Measurements from ENCODE around the gene MTA1.

MTA1 gene

GRCh38 chr14:105465209-105466031 is 45.8 kb downstream of the MTA1 start:
- DNase-seq (ENCODE audit: low read depth) = no peak

- no peak for DNase-seq (ENCODE audit: low read depth)
Observed at GRCh38 chr14:105466531-105467248, 47.1 kb downstream of the MTA1 start.

GRCh38 chr14:105467249-105467941 is 47.8 kb downstream of the MTA1 start:
- no peak for DNase-seq (ENCODE audit: low read depth)

DNA sequence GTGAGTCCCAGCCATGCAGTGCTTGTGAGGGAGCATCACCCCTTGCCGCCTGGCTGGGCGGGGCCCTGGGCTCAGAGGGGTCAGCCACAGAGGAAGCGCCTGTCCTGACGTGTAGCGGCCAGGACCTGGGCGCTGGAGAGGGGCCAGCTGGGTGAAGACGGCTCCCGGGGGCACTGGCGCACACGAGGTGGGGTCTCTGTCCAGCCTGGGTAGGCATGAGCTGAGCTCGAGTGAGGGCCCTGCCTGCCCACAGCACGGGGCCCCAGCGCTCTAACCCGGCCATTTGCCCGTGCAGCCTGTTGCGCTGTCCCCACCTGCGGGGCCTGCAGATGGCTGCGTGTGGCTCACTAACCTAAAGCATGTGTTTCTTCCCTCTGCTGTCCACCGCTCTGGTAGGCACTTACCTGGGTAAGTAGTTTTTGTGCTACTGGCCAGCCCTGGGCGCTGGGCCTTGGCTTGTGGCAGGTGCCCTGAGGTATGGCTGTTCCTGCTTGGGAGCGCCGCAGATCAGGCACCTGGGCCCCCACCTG is 48.4 kb downstream of the MTA1 start:
- no peak for DNase-seq (ENCODE audit: low read depth)

GRCh38 chr14:105468621-105469241 is 49.1 kb downstream of the MTA1 start:
- no peak for DNase-seq (ENCODE audit: low read depth)

- no peak for DNase-seq (ENCODE audit: low read depth)
Observed at GRCh38 chr14:105469456-105470349, 50.1 kb downstream of the MTA1 start.

DNA sequence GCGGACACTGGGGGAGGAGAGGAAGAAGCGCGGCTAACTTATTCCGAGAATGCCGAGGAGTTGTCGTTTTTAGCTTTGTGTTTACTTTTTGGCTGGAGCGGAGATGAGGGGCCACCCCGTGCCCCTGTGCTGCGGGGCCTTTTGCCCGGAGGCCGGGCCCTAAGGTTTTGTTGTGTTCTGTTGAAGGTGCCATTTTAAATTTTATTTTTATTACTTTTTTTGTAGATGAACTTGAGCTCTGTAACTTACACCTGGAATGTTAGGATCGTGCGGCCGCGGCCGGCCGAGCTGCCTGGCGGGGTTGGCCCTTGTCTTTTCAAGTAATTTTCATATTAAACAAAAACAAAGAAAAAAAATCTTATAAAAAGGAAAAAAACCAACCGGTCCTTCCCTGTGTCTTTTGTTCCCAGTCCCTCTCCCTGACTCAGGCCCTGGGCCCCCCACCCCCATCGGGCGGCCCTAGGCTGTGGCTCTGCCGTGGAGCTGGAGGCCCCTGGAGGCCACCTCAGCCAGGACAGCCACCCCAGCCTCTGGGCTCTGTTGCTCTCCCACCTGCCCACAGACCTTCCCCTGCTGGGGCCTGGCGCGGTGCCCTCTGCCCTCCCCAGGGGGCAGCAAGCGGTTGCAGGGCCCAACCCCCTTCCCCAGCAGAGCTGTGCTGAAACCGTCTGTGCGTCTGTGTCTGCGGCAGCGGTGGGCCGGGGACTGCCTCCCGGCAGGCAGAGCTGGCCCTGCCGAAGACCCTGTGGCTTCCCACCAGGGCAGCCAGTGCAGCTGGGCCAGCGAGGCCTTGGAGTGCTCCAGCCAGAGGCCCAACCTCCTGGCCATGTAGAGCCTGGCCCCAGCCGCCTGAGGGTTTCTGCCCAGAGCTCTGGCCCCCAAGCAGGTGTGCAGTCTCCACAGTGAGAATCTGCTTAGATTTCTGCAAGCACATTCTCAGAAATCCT is 51.0 kb downstream of the MTA1 start:
- no peak for DNase-seq (ENCODE audit: low read depth)

DNA sequence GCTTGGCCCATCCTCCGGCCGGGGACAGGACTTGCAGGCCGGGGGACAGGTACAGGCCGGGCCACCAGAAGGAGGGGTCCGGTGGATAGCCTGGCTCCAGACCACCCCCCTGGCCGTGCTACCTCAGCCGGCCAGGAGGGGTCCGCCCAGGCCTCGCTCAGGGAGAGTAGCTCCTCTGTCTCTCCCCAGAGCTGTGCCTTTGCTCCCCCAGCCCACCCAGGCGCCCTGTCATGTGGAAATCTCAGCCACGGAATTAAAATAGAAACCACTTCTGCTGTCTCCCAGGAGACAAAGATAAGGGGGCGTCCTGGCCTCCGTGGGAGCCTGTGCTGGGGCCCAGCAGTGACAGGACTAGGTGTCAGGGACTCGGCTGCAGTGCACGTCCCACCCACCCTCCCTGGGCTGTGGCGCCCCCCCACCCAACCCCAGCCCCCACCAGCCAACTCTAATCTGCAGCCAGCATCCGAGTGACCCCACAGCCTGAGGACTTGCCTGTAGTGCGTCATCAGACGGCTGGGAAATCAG is 51.7 kb downstream of the MTA1 start:
- DNase-seq (ENCODE audit: low read depth) = no peak

DNA sequence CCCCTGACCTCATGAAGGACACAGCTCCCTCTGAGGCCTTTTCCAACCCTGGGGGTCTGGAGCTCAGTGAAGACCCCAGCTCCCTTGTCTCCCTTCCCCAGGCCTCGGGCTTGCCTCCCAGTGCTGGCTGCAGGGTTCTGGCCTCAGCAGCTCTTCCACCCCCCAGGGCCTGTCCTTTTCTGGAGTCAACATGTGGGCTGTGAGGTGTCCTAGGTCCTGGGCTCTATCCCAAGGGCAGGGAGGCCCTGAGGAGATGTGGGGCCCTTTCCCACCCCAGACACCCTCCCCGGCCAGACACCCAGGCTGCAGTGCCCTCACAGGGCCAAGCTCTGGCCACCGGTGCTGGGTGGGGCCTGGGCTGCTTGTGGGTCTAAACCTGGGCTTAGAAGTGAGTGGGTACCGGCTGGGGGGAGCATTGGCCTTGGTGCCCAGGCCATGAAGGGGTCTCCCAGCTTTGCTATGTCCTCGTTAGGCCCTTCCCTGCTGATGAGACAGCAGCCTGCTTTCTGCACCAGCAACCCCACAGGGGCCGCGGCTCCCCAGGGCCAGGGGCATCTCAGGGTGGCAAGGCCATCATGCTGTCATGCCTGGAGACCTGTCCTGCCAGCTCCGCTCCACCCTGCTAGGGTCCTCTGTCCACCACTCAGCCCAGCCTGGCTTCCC is 52.3 kb downstream of the MTA1 start:
- no peak for DNase-seq (ENCODE audit: low read depth)

DNA sequence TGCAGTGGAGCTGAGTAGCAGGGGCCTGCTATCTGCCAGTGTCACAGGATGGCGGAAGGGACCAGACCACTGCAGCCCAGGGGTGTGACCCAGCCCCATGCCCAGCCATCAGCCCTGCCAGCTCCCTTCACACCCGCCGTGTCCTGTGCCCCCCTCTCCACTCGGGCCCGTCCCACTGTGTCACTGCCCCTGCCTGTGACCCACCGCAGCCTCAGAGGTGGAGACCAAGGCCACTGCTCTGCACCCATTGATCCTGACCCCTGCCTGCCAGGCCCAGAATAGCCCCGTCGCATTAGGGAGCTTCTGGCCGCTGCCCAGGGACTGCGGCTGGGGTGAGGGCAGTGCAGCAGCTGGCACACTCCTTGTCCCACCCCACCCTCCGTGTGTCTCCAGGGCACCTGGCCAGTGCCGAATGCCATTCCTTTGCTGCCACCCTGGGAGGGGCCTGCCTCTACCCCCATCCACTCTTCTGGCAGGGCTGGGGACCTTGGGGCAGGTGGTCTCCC is 52.9 kb downstream of the MTA1 start:
- no peak for DNase-seq (ENCODE audit: low read depth)

GRCh38 chr14:105473033-105473676 is 53.5 kb downstream of the MTA1 start:
- DNase-seq (ENCODE audit: low read depth) = no peak

GRCh38 chr14:105473677-105474482 is 54.3 kb downstream of the MTA1 start:
- DNase-seq (ENCODE audit: low read depth) = peak; percentile 47

- DNase-seq (ENCODE audit: low read depth) = no peak
Observed at GRCh38 chr14:105474483-105475268, 55.0 kb downstream of the MTA1 start, which contains the start of gene CRIP2. Gene CRIP2, plus strand, starts transcription at chr14:105474821. Its CDS starts 42 bp downstream, at chr14:105474863.

DNA sequence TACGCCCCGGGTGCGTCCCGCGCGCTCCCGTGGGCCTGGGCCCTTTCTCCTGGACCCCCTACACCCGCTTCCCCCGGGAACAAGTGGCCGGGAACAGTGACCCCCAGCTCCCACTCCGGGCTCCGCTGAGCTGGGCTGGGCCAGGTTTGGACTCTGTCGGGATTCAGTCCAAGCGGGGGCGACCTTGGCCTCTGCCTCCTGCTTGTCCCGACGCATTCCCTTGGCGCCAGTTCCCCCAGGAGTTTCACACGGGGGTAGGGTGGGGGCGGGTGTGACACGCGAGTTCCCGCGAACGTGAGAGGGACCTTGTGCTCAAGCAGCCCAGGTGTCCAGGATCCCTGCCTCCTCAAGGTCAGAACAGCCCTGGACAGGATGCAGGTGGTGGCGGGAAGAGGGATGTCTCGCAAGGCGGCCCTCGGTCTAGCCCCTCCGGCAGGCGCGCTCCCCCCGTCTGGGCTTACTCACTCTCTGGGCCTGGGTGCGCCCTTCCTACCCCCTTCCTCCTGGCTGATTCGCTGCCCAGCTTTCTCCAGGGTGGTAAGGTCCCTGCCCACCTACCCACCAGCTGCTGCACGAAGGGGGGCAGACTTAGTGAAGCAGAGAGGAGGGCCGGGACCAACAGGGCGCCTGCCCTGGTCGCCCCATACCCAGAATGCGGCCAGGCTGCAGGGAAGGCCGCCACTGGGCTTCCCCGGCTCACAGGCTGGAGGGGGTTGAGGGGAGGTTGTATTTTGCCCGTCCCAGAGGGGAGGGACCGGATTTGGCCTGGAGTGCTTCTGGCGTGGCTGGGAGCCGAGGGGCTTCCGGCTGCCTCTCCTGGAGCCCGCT is 55.9 kb downstream of the MTA1 start:
- no peak for DNase-seq (ENCODE audit: low read depth)

- no peak for DNase-seq (ENCODE audit: low read depth)
Observed at GRCh38 chr14:105476097-105476830, 56.6 kb downstream of the MTA1 start.
